SK-N-SH (cell line): ENCODE results near the gene SNX8.
"Not testable (repeated sequence)": the region's sequence is repeated elsewhere in the genome, so short reads cannot be mapped to it uniquely, and the experiment has no call there.

ENCODE experiments used
- EP300 ChIP-seq, 2 experiments: IDR thresholded peaks; 2 replicates each; pipeline versions ENCODE4 v1.4.0 to v1.6.1; 2012; ENCODE audit warnings: borderline replicate concordance in 1 of 2, low read depth in 1 of 2, low read length in 1 of 2
- RAD21 ChIP-seq: IDR thresholded peaks from 2 replicates; pipeline ENCODE4 v1.6.1; 2012; ENCODE audit warnings: mild to moderate bottlenecking, low read length
- SIN3A ChIP-seq: IDR thresholded peaks from 2 replicates; pipeline ENCODE4 v1.6.1; 2012; ENCODE audit warnings: low read depth, mild to moderate bottlenecking, low read length, moderate library complexity, borderline replicate concordance

DNA sequence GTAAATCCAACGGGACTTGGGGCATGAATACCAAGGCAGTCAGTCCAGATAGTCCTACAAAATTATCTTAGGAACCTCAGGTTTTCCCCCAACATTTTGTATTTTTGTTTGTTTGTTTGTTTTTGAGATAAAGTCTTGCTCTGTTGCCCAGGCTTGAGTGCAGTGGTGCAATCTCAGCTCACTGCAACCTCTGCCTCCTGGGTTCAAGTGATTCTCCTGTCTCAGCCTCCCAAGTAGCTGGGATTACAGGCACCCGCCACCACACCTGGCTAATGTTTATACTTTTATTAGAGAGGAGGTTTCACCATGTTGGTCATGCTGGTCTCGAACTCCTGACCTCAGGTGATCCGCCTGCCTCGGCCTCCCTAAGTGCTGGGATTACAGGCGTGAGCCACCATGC, 9.0 kb downstream of the SNX8 start:
- TF ChIP-seq EP300 (IDR thresholded peaks at IDR 0.05; ENCODE audit: borderline replicate concordance in 1 of 2, low read depth in 1 of 2, low read length in 1 of 2); SIN3A; RAD21: not testable (repeated sequence)
